Measurements from ENCODE around the gene FAM118A. TPM values are rescaled to one million over a fixed set of nuclear protein-coding genes. Genes with fewer than 3 reads are reported as not detected.
A peak's percentile ranks its signal among the peaks of the same experiment; 100 is the strongest.

Gene FAM118A
- total RNA-seq, 2 donors from 2014 or later, result 36.1 to 75.3 TPM

- H3K27me3 ChIP-seq, result no peaks in the 10 kb centered on the region
- no peak overlapping the region for H3K4me3 ChIP-seq
- intact Hi-C loops (cut with DNase I), result no loop called here
- H3K36me3 ChIP-seq, result no peaks in the 10 kb centered on the region
- TF ChIP-seq CTCF (IDR thresholded peaks at IDR 0.05), result no peak
- DNase-seq, result no peak
- peaks cover 9% of the 10 kb centered on the region for H3K4me1 ChIP-seq
- no peak overlapping the region for H3K9ac ChIP-seq (ENCODE audit: low read depth in 2 of 2, low read length in 2 of 2)
- H3K27ac ChIP-seq, result no peak overlapping the region
- H3K9me3 ChIP-seq, result no peaks in the 10 kb centered on the region
Observed at GRCh38 chr22:45278125-45278524, 31.6 kb upstream of the FAM118A start.

DNA sequence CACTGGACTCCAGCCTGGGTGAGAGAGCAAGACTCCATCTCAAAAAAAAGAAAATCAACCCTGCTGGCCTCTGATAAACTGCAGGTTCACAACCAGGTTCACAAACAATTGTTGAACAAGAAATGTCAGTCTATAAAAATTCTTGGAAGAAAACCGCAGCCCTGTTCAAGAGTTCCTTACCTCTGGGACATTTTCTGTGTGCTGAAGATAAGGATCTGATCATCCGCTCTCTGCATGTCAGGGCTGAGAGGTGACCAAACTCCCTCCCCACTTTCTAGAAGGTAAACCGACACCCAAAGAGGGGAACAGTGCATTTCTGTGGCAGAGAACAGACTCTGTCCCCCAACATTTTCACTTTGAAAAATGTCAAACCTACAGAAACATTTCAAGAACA lies 29.1 kb upstream of the FAM118A start:
- no peak for TF ChIP-seq CTCF (IDR thresholded peaks at IDR 0.05)
- peaks cover 5% of the 10 kb centered on the region for H3K4me1 ChIP-seq
- no peaks in the 10 kb centered on the region for H3K36me3 ChIP-seq
- peak overlapping the region; percentile 39 for H3K27ac ChIP-seq
- intact Hi-C loops (cut with DNase I), result no loop called here
- no peak overlapping the region for H3K9ac ChIP-seq (ENCODE audit: low read depth in 2 of 2, low read length in 2 of 2)
- H3K4me3 ChIP-seq, result no peak overlapping the region
- no peak for DNase-seq
- no peaks in the 10 kb centered on the region for H3K27me3 ChIP-seq
- no peaks in the 10 kb centered on the region for H3K9me3 ChIP-seq

DNA sequence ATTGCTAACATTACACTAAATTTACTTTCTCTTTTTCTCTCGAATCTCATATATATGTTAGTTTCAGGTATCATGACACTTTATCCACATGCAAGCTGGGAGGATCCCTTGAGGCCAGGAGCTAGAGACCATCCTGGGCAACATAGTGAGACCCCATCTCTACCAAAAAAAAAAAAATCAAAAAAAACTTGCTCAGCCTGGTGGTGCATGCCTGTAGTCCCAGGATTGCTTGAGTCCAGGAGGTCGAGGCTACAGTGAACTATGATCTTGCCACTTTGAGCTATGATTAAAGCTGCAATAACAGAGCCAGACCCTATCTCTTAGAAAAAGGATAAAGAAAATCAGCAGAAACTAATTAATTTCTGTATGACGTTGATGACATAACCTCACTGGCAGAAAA lies 28.7 kb upstream of the FAM118A start:
- no peak for DNase-seq

GRCh38 chr22:45284705-45285262 lies 24.9 kb upstream of the FAM118A start, which contains the start of gene UPK3A:
Gene UPK3A (plus strand): TSS chr22:45284949. CDS start chr22:45285014, 65 bp downstream.
- intact Hi-C loops (cut with DNase I), result no loop called here
- no peak within 1 kb of the TSS for H3K27ac ChIP-seq
- peak; percentile 87 for DNase-seq

More for the DNA sequence above, 28.7 kb upstream of the FAM118A start:
- H3K36me3 ChIP-seq, result no peaks in the 10 kb centered on the region
- no peaks in the 10 kb centered on the region for H3K27me3 ChIP-seq
- no peak for TF ChIP-seq CTCF (IDR thresholded peaks at IDR 0.05)
- H3K9me3 ChIP-seq, result no peaks in the 10 kb centered on the region
- H3K4me1 ChIP-seq, result peaks cover 5% of the 10 kb centered on the region
- no peak overlapping the region for H3K4me3 ChIP-seq
- intact Hi-C loops (cut with DNase I), result no loop called here
- H3K9ac ChIP-seq (ENCODE audit: low read depth in 2 of 2, low read length in 2 of 2), result no peak overlapping the region
- no peak overlapping the region for H3K27ac ChIP-seq

DNA sequence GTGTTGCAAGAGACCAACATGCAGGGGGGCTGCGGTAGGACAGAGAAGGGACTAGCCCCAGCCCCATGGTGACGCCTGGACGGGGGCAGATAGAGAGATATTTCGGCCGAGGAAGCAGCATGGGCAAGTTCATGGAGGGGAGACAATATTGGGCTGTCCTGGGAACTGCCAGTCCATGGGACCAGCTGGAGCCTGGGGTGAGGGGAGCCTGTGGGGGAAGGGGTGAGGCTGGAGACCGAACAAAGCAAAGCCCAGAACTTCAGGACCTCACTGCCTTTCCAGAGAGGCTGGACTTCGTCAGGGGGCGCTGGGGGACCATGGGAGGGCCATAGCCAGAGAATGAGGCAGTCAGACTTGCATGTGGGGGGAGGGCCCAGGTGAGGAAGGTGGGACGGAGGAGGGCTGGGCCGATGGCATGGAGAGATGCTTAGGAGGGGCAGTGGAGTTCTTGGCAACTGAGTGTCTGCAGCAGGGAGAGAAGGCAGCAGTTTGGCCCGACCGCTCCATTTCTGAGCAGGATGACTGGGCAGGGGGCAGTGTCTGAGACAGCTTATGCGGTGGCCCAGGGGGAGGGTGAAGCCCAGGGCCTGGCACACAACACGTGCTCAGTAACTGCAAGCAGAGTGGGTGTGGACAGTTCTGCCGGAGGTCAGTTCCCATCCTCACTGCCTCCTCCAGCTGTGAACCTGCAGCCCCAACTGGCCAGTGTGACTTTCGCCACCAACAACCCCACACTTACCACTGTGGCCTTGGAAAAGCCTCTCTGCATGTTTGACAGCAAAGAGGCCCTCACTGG lies 24.3 kb upstream of the FAM118A start:
- Histone ChIP-seq H3K9me3 (no peaks in the 10 kb centered on the region), H3K27me3 (no peaks in the 10 kb centered on the region), H3K4me1 (peaks cover 7% of the 10 kb centered on the region), H3K27ac (no peak overlapping the region), H3K4me3 (peak overlapping the region; percentile 16), H3K36me3 (no peaks in the 10 kb centered on the region), H3K9ac (ENCODE audit: low read depth in 2 of 2, low read length in 2 of 2) (no peak overlapping the region)
- no peak for DNase-seq
- no peak for TF ChIP-seq CTCF (IDR thresholded peaks at IDR 0.05)
- intact Hi-C loops (cut with DNase I), result no loop called here

More at GRCh38 chr22:45284705-45285262, 24.9 kb upstream of the FAM118A start, which contains the start of gene UPK3A:
- no peak for TF ChIP-seq CTCF (IDR thresholded peaks at IDR 0.05)
- Histone ChIP-seq H3K36me3 (no peaks in the 10 kb centered on the region), H3K4me1 (no peaks in the 10 kb centered on the region), H3K9me3 (no peaks in the 10 kb centered on the region), H3K4me3 (peak within 1 kb of the TSS; percentile 16), H3K27me3 (no peaks in the 10 kb centered on the region), H3K9ac (ENCODE audit: low read depth in 2 of 2, low read length in 2 of 2) (peak within 1 kb of the TSS in 1 of 2 donors; percentile 51)

Measured in colonic mucosa (tissue), 4 donors.